H9 (cell line): Measurements from ENCODE around the gene SLC30A7. TPM values are rescaled to one million over a fixed set of nuclear protein-coding genes. Genes with fewer than 3 reads are reported as not detected.

ENCODE experiments used
- DNase-seq: peaks from one replicate; pipeline ENCODE4 v3.0.0-alpha.2; 2017
- H2AFZ ChIP-seq: one replicate; pipeline ENCODE4 v1.6.1; 2013; ENCODE audit warnings: mild to moderate bottlenecking, low read length, control low read depth, moderate library complexity
- H2AK5ac ChIP-seq: 2 replicates; pipeline ENCODE4 v1.6.1; 2013; ENCODE audit warnings: low read length, control low read depth, mixed read lengths; ENCODE audit not compliant: insufficient read length
- H2BK120ac ChIP-seq: one replicate; pipeline ENCODE4 v1.6.1; 2013; ENCODE audit warnings: low read depth, mild to moderate bottlenecking, low read length, control low read depth, inconsistent platforms; ENCODE audit not compliant: poor library complexity, severe bottlenecking
- H2BK12ac ChIP-seq: 2 replicates; pipeline ENCODE4 v1.6.1; 2013; ENCODE audit warnings: low read length, control low read depth, mixed read lengths, low read depth; ENCODE audit not compliant: insufficient read length
- H2BK15ac ChIP-seq: 2 replicates; pipeline ENCODE4 v1.6.1; 2013; ENCODE audit warnings: low read depth, low read length, control low read depth
- H2BK20ac ChIP-seq: one replicate; pipeline ENCODE4 v1.6.1; 2013; ENCODE audit warnings: low read depth, mild to moderate bottlenecking, low read length, control low read depth, inconsistent platforms; ENCODE audit not compliant: poor library complexity, severe bottlenecking
- H2BK5ac ChIP-seq: 2 replicates; pipeline ENCODE4 v1.6.1; 2013; ENCODE audit warnings: low read length, control low read depth, mixed read lengths; ENCODE audit not compliant: insufficient read length
- H3K14ac ChIP-seq: 2 replicates; pipeline ENCODE4 v1.6.1; 2013; ENCODE audit warnings: low read length, control low read depth; ENCODE audit not compliant: insufficient read depth
- H3K18ac ChIP-seq: 2 replicates; pipeline ENCODE4 v1.6.1; 2013; ENCODE audit warnings: low read depth, mild to moderate bottlenecking, mixed read lengths, low read length, control low read depth; ENCODE audit not compliant: insufficient read length
- H3K23ac ChIP-seq: 2 replicates; pipeline ENCODE4 v1.6.1; 2013; ENCODE audit warnings: low read length, control low read depth, mixed read lengths, low read depth; ENCODE audit not compliant: insufficient read length
- H3K23me2 ChIP-seq: 2 replicates; pipeline ENCODE4 v1.6.1; 2013; ENCODE audit warnings: low read depth, mild to moderate bottlenecking, mixed read lengths, low read length, control low read depth; ENCODE audit not compliant: insufficient read length, poor library complexity, severe bottlenecking
- H3K27ac ChIP-seq: 2 replicates; pipeline ENCODE4 v1.5.1; 2013; ENCODE audit warnings: low read length, control low read depth, mixed read lengths, low read depth; ENCODE audit not compliant: insufficient read length
- H3K27me3 ChIP-seq: 2 replicates; pipeline ENCODE4 v1.6.1; 2013; ENCODE audit warnings: low read length, control low read depth, inconsistent platforms; ENCODE audit not compliant: insufficient read depth
- H3K4ac ChIP-seq: 2 replicates; pipeline ENCODE4 v1.6.1; 2013; ENCODE audit warnings: low read depth, mild to moderate bottlenecking, control low read depth, inconsistent platforms, low read length, moderate library complexity
- H3K4me1 ChIP-seq: 2 replicates; pipeline ENCODE4 v1.6.1; 2013; ENCODE audit warnings: low read length, control low read depth, inconsistent platforms; ENCODE audit not compliant: insufficient read depth
- H3K4me2 ChIP-seq: 2 replicates; pipeline ENCODE4 v1.6.1; 2013; ENCODE audit warnings: low read length, control low read depth, mixed read lengths; ENCODE audit not compliant: insufficient read length, insufficient read depth
- H3K56ac ChIP-seq: 2 replicates; pipeline ENCODE4 v1.6.1; 2013; ENCODE audit warnings: low read depth, mild to moderate bottlenecking, mixed read lengths, low read length, control low read depth; ENCODE audit not compliant: insufficient read length
- H3K79me1 ChIP-seq: 2 replicates; pipeline ENCODE4 v1.6.1; 2013; ENCODE audit warnings: low read depth, mild to moderate bottlenecking, moderate library complexity, low read length, control low read depth, inconsistent platforms; ENCODE audit not compliant: insufficient read depth, poor library complexity, severe bottlenecking
- H3K79me2 ChIP-seq: 2 replicates; pipeline ENCODE4 v1.6.1; 2013; ENCODE audit warnings: low read length, control low read depth, inconsistent platforms; ENCODE audit not compliant: insufficient read depth
- H3K9ac ChIP-seq: 2 replicates; pipeline ENCODE4 v1.6.1; 2013; ENCODE audit warnings: low read length, control low read depth, mixed read lengths; ENCODE audit not compliant: insufficient read length; ENCODE audit errors: extremely low read depth
- H3K9me3 ChIP-seq: one replicate; pipeline ENCODE4 v1.6.1; 2013; ENCODE audit warnings: low read depth, low read length, inconsistent platforms; ENCODE audit not compliant: control insufficient read depth
- H3T11ph ChIP-seq: one replicate; pipeline ENCODE4 v1.6.1; 2013; ENCODE audit warnings: mild to moderate bottlenecking, low read length, control low read depth, inconsistent platforms
- H4K20me1 ChIP-seq: one replicate; pipeline ENCODE4 v1.6.1; 2013; ENCODE audit not compliant: control insufficient read depth, insufficient read length, insufficient read depth
- H4K5ac ChIP-seq: 2 replicates; pipeline ENCODE4 v1.6.1; 2013; ENCODE audit warnings: low read depth, mild to moderate bottlenecking, mixed read lengths, low read length, control low read depth; ENCODE audit not compliant: insufficient read length
- H4K8ac ChIP-seq: replicated peaks from 2 replicates; pipeline ENCODE4 v1.6.1; 2013; ENCODE audit warnings: low read length, control low read depth, mixed read lengths, low read depth; ENCODE audit not compliant: insufficient read length
- H4K91ac ChIP-seq: 2 replicates; pipeline ENCODE4 v1.6.1; 2013; ENCODE audit warnings: low read depth, mild to moderate bottlenecking, moderate library complexity, mixed read lengths, low read length, control low read depth; ENCODE audit not compliant: insufficient read length
- H3K27ac Mint-ChIP-seq, 3 experiments: 2 replicates in 2 of 3; 3 replicates in 1 of 3; pipeline ENCODE4 v1.8.0; 2020 to 2021; ENCODE audit warnings: mixed read lengths in 3 of 3, mild to moderate bottlenecking in 1 of 3, moderate library complexity in 1 of 3
- H3K27me3 Mint-ChIP-seq: 2 replicates; pipeline ENCODE4 v1.8.0; 2021; ENCODE audit warnings: low read depth, mild to moderate bottlenecking, moderate library complexity, mixed read lengths
- H3K36me3 Mint-ChIP-seq, 3 experiments: 2 replicates in 2 of 3; 3 replicates in 1 of 3; pipeline ENCODE4 v1.8.0; 2020 to 2021; ENCODE audit warnings: low read depth in 3 of 3, mixed read lengths in 3 of 3; ENCODE audit not compliant: insufficient read depth in 1 of 3
- H3K4me1 Mint-ChIP-seq, 2 experiments: 2 replicates each; pipeline ENCODE4 v1.8.0; 2020; ENCODE audit warnings: mixed read lengths in 2 of 2
- H3K4me3 Mint-ChIP-seq, 2 experiments: 2 replicates in 1 of 2; 3 replicates in 1 of 2; pipeline ENCODE4 v1.8.0; 2020 to 2021; ENCODE audit warnings: mild to moderate bottlenecking in 2 of 2, mixed read lengths in 2 of 2, moderate library complexity in 1 of 2
- H3K9me3 Mint-ChIP-seq, 2 experiments: 2 replicates in 1 of 2; 3 replicates in 1 of 2; pipeline ENCODE4 v1.8.0; 2020; ENCODE audit warnings: mild to moderate bottlenecking in 2 of 2, mixed read lengths in 2 of 2, moderate library complexity in 1 of 2
- WGBS: extraction: QIAGEN DNeasy Blood & Tissue Kit; methylation state at CpG from one replicate; pipeline ENCODE4 v1.1.7; 2013; ENCODE audit warnings: missing lambda C conversion rate, low lambda C conversion rate, mixed read lengths; ENCODE audit not compliant: insufficient read length; ENCODE audit errors: extremely low coverage; 5-methylcytosine and 5-hydroxymethylcytosine counted together
- total RNA-seq: library from RNA; stranded (reverse); gene quantifications from 2 replicates; pipeline ENCODE4 v1.2.1, GENCODE V29; 2021
- TF ChIP-seq, protein P1 (sequence below): fragments of 200-600 bp; sonication (generic); conservative IDR thresholded peaks from 3 replicates; pipeline ENCODE4 v1.8.0; 2021; ENCODE audit warnings: antibody characterized with exemption, mild to moderate bottlenecking

SLC30A7 gene
- total RNA-seq, 1 experiment from 2014 or later, result 25.6 TPM

GRCh38 chr1:101030881-101031280 lies 135.0 kb downstream of the SLC30A7 start:
- Histone ChIP-seq H3K79me2 (no peaks in the 10 kb centered on the region), H3K56ac (no peak overlapping the region)

More at GRCh38 chr1:101030881-101031280, 135.0 kb downstream of the SLC30A7 start:
- no CpG with 5 or more reads among the region's 4 CpGs for WGBS
- no peak overlapping the region for H2AK5ac ChIP-seq
- H3K9ac ChIP-seq, result no peak overlapping the region
- no peaks in the 10 kb centered on the region for H3K4me1 ChIP-seq
- no peak overlapping the region for H2BK15ac ChIP-seq
- H3K79me1 ChIP-seq, result no peaks in the 10 kb centered on the region
- Mint-ChIP-seq H3K4me1 (peaks cover 16 to 21% of the 10 kb centered on the region in 2 experiments), H3K27ac (peak overlapping the region in 1 of 3 experiments; percentile 60; a peak in 1 of 7 replicates), H3K9me3 (no peaks in the 10 kb centered on the region; a peak in 1 of 5 replicates), H3K4me3 (no peak overlapping the region), H3K27me3 (no peaks in the 10 kb centered on the region), H3K36me3 (peaks cover 0 to 15% (median 6%) of the 10 kb centered on the region in 3 experiments; a peak in 5 of 7 replicates)
- H3K18ac ChIP-seq, result no peak overlapping the region
- H3K4ac ChIP-seq, result no peak overlapping the region
- TF ChIP-seq, protein P1, sequence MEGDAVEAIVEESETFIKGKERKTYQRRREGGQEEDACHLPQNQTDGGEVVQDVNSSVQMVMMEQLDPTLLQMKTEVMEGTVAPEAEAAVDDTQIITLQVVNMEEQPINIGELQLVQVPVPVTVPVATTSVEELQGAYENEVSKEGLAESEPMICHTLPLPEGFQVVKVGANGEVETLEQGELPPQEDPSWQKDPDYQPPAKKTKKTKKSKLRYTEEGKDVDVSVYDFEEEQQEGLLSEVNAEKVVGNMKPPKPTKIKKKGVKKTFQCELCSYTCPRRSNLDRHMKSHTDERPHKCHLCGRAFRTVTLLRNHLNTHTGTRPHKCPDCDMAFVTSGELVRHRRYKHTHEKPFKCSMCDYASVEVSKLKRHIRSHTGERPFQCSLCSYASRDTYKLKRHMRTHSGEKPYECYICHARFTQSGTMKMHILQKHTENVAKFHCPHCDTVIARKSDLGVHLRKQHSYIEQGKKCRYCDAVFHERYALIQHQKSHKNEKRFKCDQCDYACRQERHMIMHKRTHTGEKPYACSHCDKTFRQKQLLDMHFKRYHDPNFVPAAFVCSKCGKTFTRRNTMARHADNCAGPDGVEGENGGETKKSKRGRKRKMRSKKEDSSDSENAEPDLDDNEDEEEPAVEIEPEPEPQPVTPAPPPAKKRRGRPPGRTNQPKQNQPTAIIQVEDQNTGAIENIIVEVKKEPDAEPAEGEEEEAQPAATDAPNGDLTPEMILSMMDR, result no peak
- no peak overlapping the region for H3K14ac ChIP-seq
- H2BK120ac ChIP-seq, result no peak overlapping the region
- no peak overlapping the region for H3K27ac ChIP-seq
- no peaks in the 10 kb centered on the region for H3K27me3 ChIP-seq
- no peaks in the 10 kb centered on the region for H3K9me3 ChIP-seq
- H2BK20ac ChIP-seq, result no peak overlapping the region
- no peak overlapping the region for H3K23ac ChIP-seq
- no peak overlapping the region for H3K4me2 ChIP-seq
- H4K8ac ChIP-seq, result no peak overlapping the region
- H3K23me2 ChIP-seq, result peaks cover 5% of the 10 kb centered on the region
- no peaks in the 10 kb centered on the region for H4K20me1 ChIP-seq
- H4K5ac ChIP-seq, result no peak overlapping the region
- no peak overlapping the region for H3T11ph ChIP-seq
- H2BK12ac ChIP-seq, result no peak overlapping the region
- no peak overlapping the region for H2AFZ ChIP-seq
- no peak overlapping the region for H2BK5ac ChIP-seq
- no peak overlapping the region for H4K91ac ChIP-seq
- no peak for DNase-seq

Other genes starting within 250 kb of the SLC30A7 start
- 0.07 TPM in 1 of 2 replicates, not detected in the other for gene VCAM1, start 176.3 kb upstream of the SLC30A7 start, total RNA-seq
- 36.3 and 37.9 TPM in 2 replicates for gene EXTL2, start 1.2 kb upstream of the SLC30A7 start, total RNA-seq
- 49.4 and 51.7 TPM in 2 replicates for gene DPH5, start 129.7 kb downstream of the SLC30A7 start, total RNA-seq